CD14-positive monocyte (primary cell): ENCODE measurements around the gene SLC12A7. TPM values are rescaled to one million over a fixed set of nuclear protein-coding genes. Genes with fewer than 3 reads are reported as not detected.

Experiments used
- DNase-seq, 3 donors: peaks; one replicate each; pipeline ENCODE4 v3.0.0-alpha.2; 2011 to 2022
- H2AFZ ChIP-seq: 2 replicates; pipeline ENCODE4 v1.6.0; 2012; ENCODE audit warnings: mild to moderate bottlenecking, low read depth, low read length, inconsistent platforms; ENCODE audit not compliant: insufficient read depth, poor library complexity, severe bottlenecking
- H3K27ac ChIP-seq, 2 donors: 1 replicate in 1 of 2; 2 replicates in 1 of 2; pipeline ENCODE4 v1.5.1; 2012 to 2013; ENCODE audit warnings: low read length in 2 of 2, control low read depth in 1 of 2, inconsistent platforms in 1 of 2, low read depth in 1 of 2, mild to moderate bottlenecking in 1 of 2
- H3K27me3 ChIP-seq, 2 donors: one replicate each; pipeline versions ENCODE4 v1.6.0 to v1.6.1; 2011 to 2013; ENCODE audit warnings: low read length in 2 of 2; ENCODE audit not compliant: control insufficient read depth in 2 of 2, insufficient read depth in 2 of 2
- H3K36me3 ChIP-seq, 2 donors: replicated peaks in 1 of 2; 1 replicate in 1 of 2; 2 replicates in 1 of 2; pipeline versions ENCODE4 v1.5.1 to v1.6.1; 2012 to 2013; ENCODE audit warnings: low read length in 2 of 2, control low read depth in 1 of 2, inconsistent platforms in 1 of 2, mild to moderate bottlenecking in 1 of 2; ENCODE audit not compliant: insufficient read depth in 2 of 2, control insufficient read depth in 1 of 2
- H3K4me1 ChIP-seq, 2 donors: 1 replicate in 1 of 2; 2 replicates in 1 of 2; pipeline versions ENCODE4 v1.5.1 to v1.6.1; 2012 to 2013; ENCODE audit warnings: low read length in 2 of 2, control low read depth in 1 of 2, inconsistent platforms in 1 of 2, mild to moderate bottlenecking in 1 of 2, moderate library complexity in 1 of 2; ENCODE audit not compliant: insufficient read depth in 2 of 2, control insufficient read depth in 1 of 2
- H3K4me2 ChIP-seq: replicated peaks from 2 replicates; pipeline ENCODE3; 2012; ENCODE audit warnings: low read length, moderate library complexity, mild to moderate bottlenecking; ENCODE audit not compliant: poor library complexity, severe bottlenecking; ENCODE audit errors: extremely low read depth
- H3K4me3 ChIP-seq, 3 experiments: fragments of 200-600 bp in 1 of 3; sonication (generic) in 1 of 3; replicated peaks in 1 of 3; 1 replicate in 2 of 3; 2 replicates in 1 of 3; pipeline ENCODE4 v1.5.1; 2011 to 2013; ENCODE audit warnings: low read length in 3 of 3, mild to moderate bottlenecking in 3 of 3, control low read depth in 2 of 3, low read depth in 2 of 3, inconsistent platforms in 1 of 3, moderate library complexity in 1 of 3
- H3K79me2 ChIP-seq: 2 replicates; pipeline ENCODE4 v1.6.0; 2012; ENCODE audit warnings: mild to moderate bottlenecking, control low read depth, inconsistent platforms, low read length, moderate library complexity; ENCODE audit not compliant: insufficient read depth
- H3K9ac ChIP-seq: 2 replicates; pipeline ENCODE4 v1.6.0; 2017; ENCODE audit warnings: low read length, mild to moderate bottlenecking; ENCODE audit not compliant: insufficient read depth, poor library complexity, severe bottlenecking
- H3K9me3 ChIP-seq, 2 donors: replicated peaks in 1 of 2; 1 replicate in 1 of 2; 2 replicates in 1 of 2; pipeline versions ENCODE4 v1.5.1 to v1.6.1; 2012 to 2013; ENCODE audit warnings: low read length in 2 of 2, control low read depth in 1 of 2; ENCODE audit not compliant: control insufficient read depth in 1 of 2, insufficient read depth in 1 of 2
- H4K20me1 ChIP-seq: 2 replicates; pipeline ENCODE4 v1.6.0; 2012; ENCODE audit warnings: mild to moderate bottlenecking, low read length, control low read depth, moderate library complexity; ENCODE audit not compliant: insufficient read depth
- H3K27ac Mint-ChIP-seq, 7 donors: one replicate each; pipeline ENCODE4 v1.8.0; 2020; ENCODE audit warnings: mild to moderate bottlenecking in 7 of 7, mixed read lengths in 7 of 7, moderate library complexity in 6 of 7, inconsistent platforms in 2 of 7
- H3K27me3 Mint-ChIP-seq, 3 donors: one replicate each; pipeline ENCODE4 v1.8.0; 2021 to 2022; ENCODE audit warnings: low read depth in 3 of 3, mild to moderate bottlenecking in 3 of 3, mixed read lengths in 3 of 3, moderate library complexity in 3 of 3, inconsistent platforms in 1 of 3
- H3K36me3 Mint-ChIP-seq, 2 donors: one replicate each; pipeline ENCODE4 v1.8.0; 2020; ENCODE audit warnings: mixed read lengths in 2 of 2, inconsistent platforms in 1 of 2, mild to moderate bottlenecking in 1 of 2
- H3K4me1 Mint-ChIP-seq: one replicate; pipeline ENCODE4 v1.8.0; 2020; ENCODE audit warnings: mild to moderate bottlenecking, mixed read lengths
- H3K4me3 Mint-ChIP-seq, 2 donors: one replicate each; pipeline ENCODE4 v1.8.0; 2020; ENCODE audit warnings: mild to moderate bottlenecking in 2 of 2, mixed read lengths in 2 of 2, moderate library complexity in 1 of 2
- H3K9me3 Mint-ChIP-seq, 7 donors: one replicate each; pipeline ENCODE4 v1.8.0; 2020 to 2022; ENCODE audit warnings: mixed read lengths in 7 of 7, mild to moderate bottlenecking in 6 of 7, moderate library complexity in 6 of 7, inconsistent platforms in 2 of 7
- WGBS: methylation state at CpG from one replicate; pipeline ENCODE4 v1.1.5; 2013; ENCODE audit warnings: missing lambda C conversion rate; ENCODE audit not compliant: insufficient coverage; 5-methylcytosine and 5-hydroxymethylcytosine counted together
- intact Hi-C, 2 donors: fragments of 100-400 bp; cut with micrococcal nuclease; formaldehyde crosslinking; loops; one replicate each; pipeline versions ENCODE4 v1.15.0 to v1.15.1; 2023
- polyA plus RNA-seq, 3 donors: library from polyadenylated mRNA; depleted of rRNA in 1 of 3; unstranded in 2 of 3; stranded (reverse) in 1 of 3; fragments of 300-500 nt in 2 of 3; fragments of >200 nt in 1 of 3; fragmentation: Illumina TruSeq in 2 of 3; gene quantifications; 1 replicate in 2 of 3; 2 replicates in 1 of 3; pipeline ENCODE4 v1.2.3, GENCODE V29; 2012 to 2021
- TF ChIP-seq, protein P1 (sequence below): fragments of 200-600 bp; IDR thresholded peaks from one replicate; pipeline ENCODE4 v1.8.0; 2022; ENCODE audit warnings: antibody characterized with exemption, mild to moderate bottlenecking

The SLC12A7 gene
- polyA plus RNA-seq, 3 donors, result 8.2 to 31.2 (median 12.5) TPM

DNA sequence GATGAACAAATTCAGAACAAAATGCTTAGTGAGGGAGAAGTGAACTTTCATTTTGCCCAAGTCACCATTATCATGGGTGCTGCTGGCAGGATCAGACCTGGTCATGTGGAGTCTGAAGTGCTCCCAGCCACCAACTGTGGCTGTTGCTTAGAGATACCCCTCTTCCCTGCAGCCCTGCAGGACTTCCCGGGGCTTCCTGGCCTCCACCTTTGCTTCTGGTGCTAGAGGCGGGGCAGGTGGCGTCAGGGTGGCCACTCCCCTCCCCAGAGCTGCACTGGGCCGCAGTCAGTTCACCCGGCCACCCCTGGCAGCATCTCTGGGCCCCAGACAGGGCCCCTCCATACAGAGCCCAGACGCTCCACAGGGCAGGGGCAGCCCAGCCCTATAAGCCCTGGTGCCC lies 30.0 kb upstream of the SLC12A7 start:
- DNase-seq, result no peak
- 13% methylated on average over 3 of the region's 6 CpGs for WGBS
- peaks cover 2 to 12% (median 11%) of the 10 kb centered on the region in 3 donors for H3K27me3 Mint-ChIP-seq
- Histone ChIP-seq H3K4me2 (no peak overlapping the region), H3K4me1 (peaks cover 12% of the 10 kb centered on the region in 2 donors), H3K27me3 (no peaks in the 10 kb centered on the region), H2AFZ (no peak overlapping the region), H3K27ac (no peak overlapping the region), H3K9ac (no peak overlapping the region), H3K4me3 (no peak overlapping the region), H4K20me1 (no peaks in the 10 kb centered on the region), H3K79me2 (no peaks in the 10 kb centered on the region), H3K36me3 (no peaks in the 10 kb centered on the region), H3K9me3 (peaks cover 5 to 7% of the 10 kb centered on the region in 2 donors)
- peaks cover 4 to 10% (median 7%) of the 10 kb centered on the region in 7 donors for H3K9me3 Mint-ChIP-seq
- H3K4me1 Mint-ChIP-seq, result peaks cover 14% of the 10 kb centered on the region
- intact Hi-C loops, result loop anchor here (2.0 to 10.0 kb wide), 2 partner anchors 217 kb away; no protein-coding TSS in a partner anchor
- no peak overlapping the region for H3K4me3 Mint-ChIP-seq
- TF ChIP-seq, protein P1, sequence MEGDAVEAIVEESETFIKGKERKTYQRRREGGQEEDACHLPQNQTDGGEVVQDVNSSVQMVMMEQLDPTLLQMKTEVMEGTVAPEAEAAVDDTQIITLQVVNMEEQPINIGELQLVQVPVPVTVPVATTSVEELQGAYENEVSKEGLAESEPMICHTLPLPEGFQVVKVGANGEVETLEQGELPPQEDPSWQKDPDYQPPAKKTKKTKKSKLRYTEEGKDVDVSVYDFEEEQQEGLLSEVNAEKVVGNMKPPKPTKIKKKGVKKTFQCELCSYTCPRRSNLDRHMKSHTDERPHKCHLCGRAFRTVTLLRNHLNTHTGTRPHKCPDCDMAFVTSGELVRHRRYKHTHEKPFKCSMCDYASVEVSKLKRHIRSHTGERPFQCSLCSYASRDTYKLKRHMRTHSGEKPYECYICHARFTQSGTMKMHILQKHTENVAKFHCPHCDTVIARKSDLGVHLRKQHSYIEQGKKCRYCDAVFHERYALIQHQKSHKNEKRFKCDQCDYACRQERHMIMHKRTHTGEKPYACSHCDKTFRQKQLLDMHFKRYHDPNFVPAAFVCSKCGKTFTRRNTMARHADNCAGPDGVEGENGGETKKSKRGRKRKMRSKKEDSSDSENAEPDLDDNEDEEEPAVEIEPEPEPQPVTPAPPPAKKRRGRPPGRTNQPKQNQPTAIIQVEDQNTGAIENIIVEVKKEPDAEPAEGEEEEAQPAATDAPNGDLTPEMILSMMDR, result no peak
- H3K27ac Mint-ChIP-seq, result no peak overlapping the region
- no peaks in the 10 kb centered on the region for H3K36me3 Mint-ChIP-seq

DNA sequence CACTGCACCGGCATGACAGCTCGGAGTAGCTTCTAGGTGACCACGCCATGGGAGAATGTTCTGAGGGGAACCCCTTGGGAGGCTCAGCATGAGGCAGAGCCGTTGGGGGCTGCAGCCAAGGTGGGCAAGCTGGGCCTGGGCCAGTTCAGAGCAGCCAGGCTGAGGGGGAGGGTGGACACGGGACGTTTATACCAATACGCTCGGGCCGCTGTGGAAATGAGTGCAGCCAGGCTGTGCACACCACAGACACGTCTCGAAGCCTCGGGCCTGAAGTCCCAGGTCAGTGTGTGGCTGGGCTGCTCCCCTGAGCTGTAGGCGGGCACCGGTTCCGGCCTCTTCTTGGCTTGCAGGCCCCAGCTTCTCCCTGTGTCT lies 28.9 kb upstream of the SLC12A7 start:
- no peaks in the 10 kb centered on the region for H3K36me3 Mint-ChIP-seq
- Histone ChIP-seq H3K79me2 (no peaks in the 10 kb centered on the region), H3K4me3 (no peak overlapping the region), H3K4me1 (peaks cover 12 to 13% of the 10 kb centered on the region in 2 donors), H2AFZ (no peak overlapping the region), H3K9ac (no peak overlapping the region), H3K9me3 (peaks cover 5 to 7% of the 10 kb centered on the region in 2 donors), H3K27me3 (no peaks in the 10 kb centered on the region), H3K36me3 (no peaks in the 10 kb centered on the region), H4K20me1 (no peaks in the 10 kb centered on the region), H3K4me2 (no peak overlapping the region), H3K27ac (no peak overlapping the region)
- peaks cover 16% of the 10 kb centered on the region for H3K4me1 Mint-ChIP-seq
- TF ChIP-seq, protein P1, result no peak
- H3K9me3 Mint-ChIP-seq, result peaks cover 4 to 12% (median 7%) of the 10 kb centered on the region in 7 donors
- intact Hi-C loops, result loop anchor here (2.0 to 10.0 kb wide), 2 partner anchors 216 kb away; no protein-coding TSS in a partner anchor
- no peak overlapping the region for H3K27ac Mint-ChIP-seq
- DNase-seq, result no peak
- 82% methylated on average over 15 of the region's 15 CpGs for WGBS
- peaks cover 2 to 13% (median 11%) of the 10 kb centered on the region in 3 donors for H3K27me3 Mint-ChIP-seq
- H3K4me3 Mint-ChIP-seq, result no peak overlapping the region
